ENCODE results near the gene SLC25A22.

SLC25A22 gene

DNA sequence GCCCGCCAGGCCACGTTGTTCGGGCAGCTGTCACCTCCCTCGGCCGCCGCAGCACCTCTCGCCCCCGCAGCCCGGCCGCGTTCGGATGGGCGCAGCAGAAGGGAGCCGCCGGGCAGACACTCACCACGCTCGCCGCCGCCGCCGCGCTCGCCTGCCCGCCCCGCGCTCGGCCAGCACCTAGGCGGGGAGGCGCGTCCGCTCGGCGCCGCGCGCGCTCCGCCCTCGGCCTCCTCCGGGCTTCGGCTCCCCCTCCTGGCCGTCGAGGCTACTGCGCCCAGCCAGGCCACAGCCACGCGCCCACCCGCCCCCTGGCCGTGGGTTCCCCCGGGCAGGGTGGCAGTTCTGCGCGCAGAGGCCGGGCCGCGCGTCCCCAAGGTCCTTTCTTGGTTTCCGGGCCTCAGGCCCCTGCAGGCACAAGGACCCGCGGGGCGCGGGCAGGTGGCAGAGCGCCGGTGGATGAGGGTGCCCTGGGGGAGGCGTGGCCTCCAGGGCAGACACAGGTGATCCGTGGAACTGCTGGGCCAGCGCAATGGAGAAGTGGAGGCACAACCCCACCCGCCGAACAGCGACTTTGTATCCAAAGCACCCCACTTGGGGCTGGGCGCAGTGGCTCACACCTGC, at the start of gene SLC25A22:
SLC25A22 (minus strand) TSS at position 189 of the 621 bp plus-strand sequence. CDS start 3,275 bp downstream, outside the sequence.
- no peak for DNase-seq (ENCODE audit: low spot score)

GRCh38 chr11:847876-848275, 49.8 kb upstream of the SLC25A22 start:
- DNase-seq (ENCODE audit: low spot score), result no peak

- no peak for DNase-seq (ENCODE audit: low spot score)
Measured at GRCh38 chr11:846496-847098, 48.5 kb upstream of the SLC25A22 start.

DNA sequence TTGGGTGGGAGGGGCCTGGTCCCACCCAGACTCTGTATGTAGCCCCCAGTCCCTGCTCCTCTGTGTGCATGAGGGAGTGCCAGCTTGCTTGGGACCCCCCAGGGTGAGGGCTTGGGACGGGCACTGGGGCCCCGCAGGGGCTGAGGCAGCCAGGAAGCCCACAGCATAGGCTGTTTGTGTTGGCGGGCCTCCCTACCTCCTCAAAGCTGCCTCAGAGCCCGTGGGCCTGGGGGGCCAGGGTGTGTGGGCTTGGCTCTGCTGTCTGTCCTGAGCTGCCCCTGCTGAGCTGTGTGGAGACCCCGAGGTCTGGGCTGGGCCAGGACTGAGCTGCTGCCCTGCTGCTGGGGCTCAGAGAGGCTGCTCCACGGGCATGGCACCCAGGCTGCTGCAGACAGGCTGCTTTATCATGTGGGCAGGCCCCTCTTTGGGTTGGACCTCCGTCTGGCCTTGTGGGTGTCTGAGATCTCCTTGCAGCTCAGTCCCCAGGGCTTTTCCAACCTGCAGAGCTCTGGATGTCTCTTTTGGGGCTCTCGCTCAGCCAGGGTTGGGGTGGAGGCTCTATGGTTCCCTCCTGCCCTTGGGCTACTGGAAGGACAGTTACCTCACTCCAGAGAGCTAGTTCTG, 47.9 kb upstream of the SLC25A22 start:
- DNase-seq (ENCODE audit: low spot score), result no peak

GRCh38 chr11:844693-845644, 46.9 kb upstream of the SLC25A22 start:
- peak; percentile 31 for DNase-seq (ENCODE audit: low spot score)

DNA sequence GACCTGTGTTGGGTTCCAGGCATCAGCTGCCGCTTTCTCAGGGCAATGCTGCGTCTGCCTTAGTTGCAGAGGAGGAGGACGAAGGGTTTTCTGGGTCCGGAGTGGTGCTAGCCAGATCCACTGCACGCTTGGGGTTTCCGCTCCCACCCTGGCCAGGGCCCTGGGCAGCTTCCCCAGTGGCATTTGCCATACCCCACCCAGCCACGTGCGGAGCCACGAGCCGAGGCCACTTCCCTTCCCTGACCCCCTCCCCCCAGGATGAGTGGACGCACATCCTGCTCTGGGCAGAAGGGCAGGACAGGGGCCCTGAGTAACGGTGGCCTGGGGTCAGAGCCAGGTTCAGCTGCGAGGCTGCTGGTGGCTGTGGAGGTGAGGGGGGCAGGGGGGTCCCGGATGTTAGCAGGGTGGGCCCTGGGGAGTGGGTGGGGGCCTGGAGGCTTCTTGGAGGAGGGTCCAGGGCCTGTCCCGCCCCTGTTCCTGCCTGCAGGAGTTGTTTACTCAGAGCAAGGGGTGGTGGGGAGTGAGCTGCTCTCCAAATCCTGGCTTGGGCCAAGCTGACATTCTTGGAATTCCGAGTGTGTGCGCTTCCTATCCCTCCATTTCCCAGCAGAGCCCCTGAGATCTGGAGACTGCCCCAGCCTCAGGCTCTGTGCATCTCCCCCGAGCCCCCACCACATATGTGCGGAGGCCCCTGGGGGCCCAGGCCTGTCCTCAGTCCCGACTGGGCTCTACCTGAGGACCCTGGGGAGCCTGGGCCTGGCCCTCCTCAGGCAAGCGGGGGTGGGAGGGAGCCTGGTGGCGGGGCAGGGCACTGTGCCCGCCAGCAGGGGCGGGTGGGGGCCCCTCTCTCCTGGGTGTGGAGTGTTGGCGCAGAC, 46.0 kb upstream of the SLC25A22 start:
- no peak for DNase-seq (ENCODE audit: low spot score)

GRCh38 chr11:843086-843734, 45.1 kb upstream of the SLC25A22 start:
- DNase-seq (ENCODE audit: low spot score), result no peak

- DNase-seq (ENCODE audit: low spot score), result peak; percentile 56
Measured at GRCh38 chr11:842370-843002, 44.4 kb upstream of the SLC25A22 start, which contains the start of the genes POLR2L and TSPAN4. Gene POLR2L, minus strand, starts transcription at chr11:842529. Its CDS starts 21 bp downstream, at chr11:842508. Gene TSPAN4, plus strand, starts transcription at chr11:842852. Its CDS starts 7,453 bp downstream, at chr11:850305.

DNA sequence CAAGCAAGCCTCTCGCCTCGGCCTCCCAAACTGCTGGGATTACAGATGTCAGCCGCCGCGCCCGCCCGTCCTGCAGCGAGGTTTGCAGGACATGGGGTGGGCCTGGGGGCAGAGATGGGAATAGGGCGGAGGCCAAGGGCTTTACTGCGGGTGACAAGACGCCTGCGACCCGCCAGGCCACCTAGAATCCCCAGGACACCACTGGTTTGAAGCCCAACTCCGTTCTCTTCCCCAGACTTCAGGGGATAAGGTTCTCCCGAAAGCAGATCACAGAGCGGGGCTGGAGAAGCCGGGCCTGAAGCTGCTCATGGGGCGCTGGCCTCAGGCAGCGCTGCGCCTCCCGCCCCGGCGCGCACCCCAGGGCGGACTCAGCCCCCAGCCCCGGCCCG, 43.9 kb upstream of the SLC25A22 start:
- DNase-seq (ENCODE audit: low spot score), result no peak

GRCh38 chr11:839875-840617, 42.0 kb upstream of the SLC25A22 start:
- no peak for DNase-seq (ENCODE audit: low spot score)

DNA sequence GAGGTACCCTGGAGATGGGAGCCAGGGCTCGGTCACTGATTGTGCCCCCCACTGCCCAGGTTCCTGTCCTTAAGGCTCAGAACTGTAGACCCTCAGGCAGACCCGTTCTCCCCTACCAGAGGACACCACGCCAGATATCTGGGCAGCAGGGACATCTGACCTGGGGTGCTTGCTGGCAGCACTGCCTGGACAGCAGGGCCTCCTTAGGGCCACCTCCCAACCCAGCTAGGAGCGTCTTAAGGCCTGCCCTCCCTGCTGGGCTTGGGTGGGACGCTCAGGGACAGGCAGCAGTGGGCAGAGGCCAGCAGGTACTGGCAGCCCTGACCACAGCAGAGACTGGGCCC, 41.2 kb upstream of the SLC25A22 start:
- DNase-seq (ENCODE audit: low spot score), result no peak

- DNase-seq (ENCODE audit: low spot score), result no peak
Measured at GRCh38 chr11:838441-839279, 40.6 kb upstream of the SLC25A22 start.

- no peak for DNase-seq (ENCODE audit: low spot score)
Measured at GRCh38 chr11:837990-838307, 39.9 kb upstream of the SLC25A22 start.

DNA sequence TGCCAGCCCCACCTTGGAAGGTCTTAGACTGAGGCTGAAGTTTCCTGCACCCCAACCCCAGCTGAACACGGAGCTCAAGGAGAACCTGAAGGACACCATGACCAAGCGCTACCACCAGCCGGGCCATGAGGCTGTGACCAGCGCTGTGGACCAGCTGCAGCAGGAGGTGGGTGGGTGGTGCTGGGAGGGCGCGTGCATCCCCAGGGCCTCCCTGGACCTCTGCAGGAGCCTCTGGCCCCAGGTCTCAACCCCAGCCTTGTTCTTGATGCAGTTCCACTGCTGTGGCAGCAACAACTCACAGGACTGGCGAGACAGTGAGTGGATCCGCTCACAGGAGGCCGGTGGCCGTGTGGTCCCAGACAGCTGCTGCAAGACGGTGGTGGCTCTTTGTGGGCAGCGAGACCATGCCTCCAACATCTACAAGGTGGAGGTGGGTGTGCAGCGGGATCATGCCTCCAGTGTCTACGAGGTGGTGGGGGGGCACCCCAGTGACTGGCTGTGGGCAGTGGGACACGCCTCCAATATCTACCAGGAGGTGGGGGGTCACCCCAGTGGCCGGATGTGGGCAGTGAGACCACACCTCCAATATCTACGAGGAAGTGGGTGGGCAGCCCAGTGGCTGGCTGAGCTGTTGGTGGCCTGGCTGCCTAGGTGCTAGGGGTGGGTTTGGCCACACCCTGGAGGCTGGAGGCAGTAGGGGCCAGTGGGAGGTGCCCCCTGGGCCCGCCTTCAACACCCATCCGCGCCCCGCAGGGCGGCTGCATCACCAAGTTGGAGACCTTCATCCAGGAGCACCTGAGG, 39.3 kb upstream of the SLC25A22 start:
- no peak for DNase-seq (ENCODE audit: low spot score)

GRCh38 chr11:836700-837099, 38.6 kb upstream of the SLC25A22 start:
- DNase-seq (ENCODE audit: low spot score), result no peak

- DNase-seq (ENCODE audit: low spot score), result no peak
Measured at GRCh38 chr11:836274-836673, 38.2 kb upstream of the SLC25A22 start.

GRCh38 chr11:834371-835316, 36.6 kb upstream of the SLC25A22 start:
- no peak for DNase-seq (ENCODE audit: low spot score)

All from pons (tissue), 1 donor.